ENCODE results near the gene FGF13.

Gene FGF13

GRCh38 chrX:138711399-138712347, at the start of gene FGF13:
Gene FGF13, minus strand, starts transcription at chrX:138711717. Its CDS starts 714 bp downstream, at chrX:138711003.
- in situ Hi-C loops (cut with HindIII; ENCODE audit: low pct_unique_long_range_greater_than_20kb, low sequenced_read_pairs) = no loop called here
- DNase-seq (ENCODE audit: low read depth in 1 of 2, low spot score in 1 of 2) = peak; percentile 16 to 28
- TF ChIP-seq JUND (IDR thresholded peaks at IDR 0.05; ENCODE audit: low read depth) = no peak

DNA sequence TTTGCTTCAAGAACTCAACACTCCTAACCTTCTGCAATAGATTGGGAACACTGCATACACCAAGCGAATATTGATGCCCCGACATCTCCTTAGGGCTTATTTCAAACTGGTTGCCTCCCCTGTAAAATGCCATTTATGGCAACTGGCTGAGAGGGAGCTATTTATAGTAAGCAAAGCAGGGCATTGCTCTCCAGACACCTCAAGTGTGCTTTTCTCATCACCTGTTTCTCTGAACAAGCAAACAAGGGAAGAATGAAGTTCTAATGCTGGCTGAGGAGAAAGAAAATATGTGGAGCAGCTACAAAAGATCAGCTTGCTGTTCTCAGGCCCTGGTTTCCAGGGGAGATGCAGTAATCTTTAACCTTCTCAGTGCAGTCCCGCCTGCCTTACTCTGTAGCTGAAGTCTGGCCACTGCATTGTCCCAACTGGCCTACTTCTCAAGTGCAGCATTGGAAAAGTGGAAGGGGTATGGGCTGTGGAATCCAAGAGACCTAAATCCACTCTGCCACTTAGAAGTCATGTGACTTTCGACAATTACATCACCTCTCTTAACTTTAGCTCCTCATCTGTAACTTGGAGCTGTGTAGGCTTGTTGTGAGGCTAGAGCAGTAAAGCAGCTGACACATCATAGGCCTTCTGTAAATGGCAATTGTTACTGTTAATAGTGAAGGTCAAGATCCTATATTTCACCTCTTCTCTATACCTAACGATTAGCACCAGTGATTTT, 47.9 kb upstream of the FGF13 start:
- TF ChIP-seq JUND (IDR thresholded peaks at IDR 0.05; ENCODE audit: low read depth) = no peak
- in situ Hi-C loops (cut with HindIII; ENCODE audit: low pct_unique_long_range_greater_than_20kb, low sequenced_read_pairs) = no loop called here
- DNase-seq (ENCODE audit: low read depth in 1 of 2, low spot score in 1 of 2) = no peak

DNA sequence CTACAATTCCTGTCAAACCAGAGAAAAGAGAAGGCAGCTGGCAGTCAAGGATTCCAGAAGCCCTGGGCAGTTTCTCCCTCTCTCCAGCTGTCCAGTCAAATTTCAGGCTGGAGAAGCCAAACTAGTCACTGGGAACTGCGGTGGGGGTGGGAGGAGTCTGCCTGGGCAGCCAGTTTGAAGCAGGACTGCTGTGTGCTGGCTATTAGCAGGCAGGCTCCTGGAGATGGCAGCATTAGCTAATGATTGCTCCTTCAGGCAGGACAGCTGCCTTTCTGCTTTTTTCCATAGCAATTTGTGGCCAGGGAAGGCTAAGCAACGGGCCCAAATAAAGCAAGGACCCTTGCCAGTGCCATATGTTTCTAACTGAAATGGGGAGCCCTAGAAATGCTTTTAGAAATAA, 44.7 kb upstream of the FGF13 start:
- DNase-seq (ENCODE audit: low read depth in 1 of 2, low spot score in 1 of 2) = peak; percentile 11 to 63
- no peak for TF ChIP-seq JUND (IDR thresholded peaks at IDR 0.05; ENCODE audit: low read depth)
- in situ Hi-C loops (cut with HindIII; ENCODE audit: low pct_unique_long_range_greater_than_20kb, low sequenced_read_pairs) = no loop called here

GRCh38 chrX:138754861-138755260, 43.3 kb upstream of the FGF13 start:
- in situ Hi-C loops (cut with HindIII; ENCODE audit: low pct_unique_long_range_greater_than_20kb, low sequenced_read_pairs) = no loop called here
- no peak for TF ChIP-seq JUND (IDR thresholded peaks at IDR 0.05; ENCODE audit: low read depth)
- no peak for DNase-seq (ENCODE audit: low read depth in 1 of 2, low spot score in 1 of 2)

DNA sequence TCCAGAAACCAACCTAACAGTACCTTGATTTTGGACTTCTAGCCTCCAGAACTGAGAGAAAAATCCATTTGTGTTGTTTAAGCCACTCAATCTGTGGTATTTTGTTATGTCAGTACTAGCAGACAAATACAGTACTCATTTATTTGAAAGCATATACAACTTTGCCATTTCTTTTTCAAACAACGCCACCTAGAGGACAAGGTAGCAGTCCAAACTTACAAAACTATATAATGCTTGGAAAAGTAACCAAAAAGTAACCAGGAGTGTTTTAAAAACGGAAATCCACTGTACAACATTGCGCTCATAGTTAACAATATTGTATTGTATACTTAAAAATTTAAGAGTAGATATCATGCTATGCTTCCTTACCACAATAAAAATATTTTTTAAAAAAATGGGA, 37.0 kb upstream of the FGF13 start:
- in situ Hi-C loops (cut with HindIII; ENCODE audit: low pct_unique_long_range_greater_than_20kb, low sequenced_read_pairs) = no loop called here
- TF ChIP-seq JUND (IDR thresholded peaks at IDR 0.05; ENCODE audit: low read depth) = no peak
- peak in 1 of 2 experiments; percentile 9 for DNase-seq (ENCODE audit: low read depth in 1 of 2, low spot score in 1 of 2)

DNA sequence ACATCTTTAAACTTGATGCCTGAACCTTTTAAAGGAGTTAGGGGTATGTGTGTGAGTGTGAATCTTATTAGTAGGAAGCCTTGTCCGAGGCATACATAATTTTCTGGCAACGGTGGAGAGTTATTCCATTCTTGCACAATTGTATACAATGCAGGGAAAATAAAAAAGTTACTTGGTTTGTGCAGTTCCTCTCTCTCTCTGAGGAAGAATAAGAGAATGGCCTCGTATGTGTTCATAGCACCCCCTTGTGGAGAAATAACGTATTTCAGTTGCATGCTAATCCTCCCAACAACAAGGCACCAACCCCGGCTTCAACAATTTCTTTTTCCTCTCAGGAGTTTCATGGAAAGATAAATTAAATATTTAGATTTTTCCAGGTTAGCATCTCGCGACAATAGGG, 33.7 kb upstream of the FGF13 start:
- TF ChIP-seq JUND (IDR thresholded peaks at IDR 0.05; ENCODE audit: low read depth) = no peak
- in situ Hi-C loops (cut with HindIII; ENCODE audit: low pct_unique_long_range_greater_than_20kb, low sequenced_read_pairs) = no loop called here
- DNase-seq (ENCODE audit: low read depth in 1 of 2, low spot score in 1 of 2) = peak in 1 of 2 experiments; percentile 50

GRCh38 chrX:138742217-138742616, 30.7 kb upstream of the FGF13 start:
- no peak for DNase-seq (ENCODE audit: low read depth in 1 of 2, low spot score in 1 of 2)
- in situ Hi-C loops (cut with HindIII; ENCODE audit: low pct_unique_long_range_greater_than_20kb, low sequenced_read_pairs) = no loop called here
- no peak for TF ChIP-seq JUND (IDR thresholded peaks at IDR 0.05; ENCODE audit: low read depth)

DNA sequence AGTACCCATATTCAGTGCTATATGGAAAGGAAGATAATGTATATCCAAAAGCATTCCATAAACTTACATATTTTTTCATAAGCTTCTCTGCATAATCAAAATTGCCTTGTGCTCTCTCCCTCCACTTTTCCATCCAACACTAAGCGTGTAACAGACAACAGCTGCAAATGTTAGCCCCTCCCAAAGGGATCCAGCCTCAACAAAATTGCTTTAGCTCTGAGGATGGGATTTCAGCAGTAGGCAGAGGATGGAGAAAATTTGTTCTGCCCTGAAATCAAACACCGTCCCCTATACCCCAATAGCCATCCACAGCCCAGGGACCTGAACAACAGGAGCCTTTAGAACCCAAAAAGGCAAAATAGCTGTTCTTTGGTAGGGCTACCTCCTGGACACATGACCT, 28.8 kb upstream of the FGF13 start:
- no peak for DNase-seq (ENCODE audit: low read depth in 1 of 2, low spot score in 1 of 2)
- TF ChIP-seq JUND (IDR thresholded peaks at IDR 0.05; ENCODE audit: low read depth) = no peak
- in situ Hi-C loops (cut with HindIII; ENCODE audit: low pct_unique_long_range_greater_than_20kb, low sequenced_read_pairs) = no loop called here

DNA sequence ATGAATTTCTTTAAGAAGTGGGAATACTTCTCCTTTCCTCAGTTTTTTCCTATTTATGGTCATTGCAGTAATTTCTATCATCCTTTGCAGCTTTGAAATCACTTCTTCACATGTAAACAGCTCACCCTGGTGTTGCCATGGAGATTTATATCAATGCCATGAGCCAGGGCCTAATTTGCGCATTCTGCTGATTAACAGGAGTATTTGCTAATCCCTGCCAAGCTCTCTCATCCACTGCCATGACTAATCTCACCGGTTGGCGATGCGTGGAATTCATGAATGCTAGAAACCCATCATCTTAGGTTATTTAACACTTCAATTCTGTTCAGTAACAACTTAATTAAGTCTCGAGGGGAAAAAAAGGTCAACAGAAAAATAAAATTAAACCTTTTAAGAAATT, 11.8 kb upstream of the FGF13 start:
- TF ChIP-seq JUND (IDR thresholded peaks at IDR 0.05; ENCODE audit: low read depth) = no peak
- in situ Hi-C loops (cut with HindIII; ENCODE audit: low pct_unique_long_range_greater_than_20kb, low sequenced_read_pairs) = no loop called here
- DNase-seq (ENCODE audit: low read depth in 1 of 2, low spot score in 1 of 2) = no peak

DNA sequence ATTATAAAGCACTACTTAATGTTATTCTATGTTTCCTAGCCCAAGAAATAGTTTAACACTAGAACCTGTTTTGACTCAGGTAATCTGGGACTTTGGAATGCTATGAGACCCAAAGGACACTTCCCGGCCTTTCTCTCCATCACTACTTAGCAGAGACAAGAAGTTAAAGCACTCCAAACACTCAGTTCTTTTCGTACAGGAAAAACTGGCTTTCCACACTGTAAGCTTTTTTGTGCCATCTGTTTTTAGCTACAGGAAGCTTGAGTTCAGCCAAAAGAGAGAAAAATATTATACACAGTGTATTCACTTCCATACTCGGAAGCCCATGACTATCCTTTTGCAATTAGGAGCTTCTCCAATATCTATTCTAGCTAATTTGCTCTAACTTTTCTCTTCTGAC, 7.9 kb upstream of the FGF13 start:
- TF ChIP-seq JUND (IDR thresholded peaks at IDR 0.05; ENCODE audit: low read depth) = no peak
- in situ Hi-C loops (cut with HindIII; ENCODE audit: low pct_unique_long_range_greater_than_20kb, low sequenced_read_pairs) = no loop called here
- DNase-seq (ENCODE audit: low read depth in 1 of 2, low spot score in 1 of 2) = no peak

DNA sequence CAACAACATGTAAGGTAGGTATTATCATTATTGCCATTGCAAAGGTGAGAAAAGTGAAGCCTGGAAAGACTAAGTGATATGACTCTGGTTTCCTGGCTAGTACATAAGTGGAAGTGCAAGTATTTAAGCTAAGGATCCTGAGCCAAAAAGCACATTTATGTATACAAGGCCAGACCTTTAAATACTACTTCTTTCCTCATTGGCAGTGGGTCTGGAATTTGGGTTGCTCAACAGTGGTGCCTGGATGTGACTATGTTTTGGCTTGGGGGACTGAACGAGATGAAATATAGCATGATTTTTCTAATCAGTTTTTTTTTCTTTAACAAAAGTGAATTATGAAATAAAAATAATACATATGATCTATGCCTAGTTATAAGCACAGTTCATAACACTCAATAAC, 7.4 kb upstream of the FGF13 start:
- no peak for TF ChIP-seq JUND (IDR thresholded peaks at IDR 0.05; ENCODE audit: low read depth)
- in situ Hi-C loops (cut with HindIII; ENCODE audit: low pct_unique_long_range_greater_than_20kb, low sequenced_read_pairs) = no loop called here
- DNase-seq (ENCODE audit: low read depth in 1 of 2, low spot score in 1 of 2) = no peak

GRCh38 chrX:138710866-138711341, 613 bp downstream of the FGF13 start:
- no peak for DNase-seq (ENCODE audit: low read depth in 1 of 2, low spot score in 1 of 2)
- TF ChIP-seq JUND (IDR thresholded peaks at IDR 0.05; ENCODE audit: low read depth) = no peak
- in situ Hi-C loops (cut with HindIII; ENCODE audit: low pct_unique_long_range_greater_than_20kb, low sequenced_read_pairs) = no loop called here

Data from T47D (cell line).